ENCODE measurements around the gene MEGF11.

DNA sequence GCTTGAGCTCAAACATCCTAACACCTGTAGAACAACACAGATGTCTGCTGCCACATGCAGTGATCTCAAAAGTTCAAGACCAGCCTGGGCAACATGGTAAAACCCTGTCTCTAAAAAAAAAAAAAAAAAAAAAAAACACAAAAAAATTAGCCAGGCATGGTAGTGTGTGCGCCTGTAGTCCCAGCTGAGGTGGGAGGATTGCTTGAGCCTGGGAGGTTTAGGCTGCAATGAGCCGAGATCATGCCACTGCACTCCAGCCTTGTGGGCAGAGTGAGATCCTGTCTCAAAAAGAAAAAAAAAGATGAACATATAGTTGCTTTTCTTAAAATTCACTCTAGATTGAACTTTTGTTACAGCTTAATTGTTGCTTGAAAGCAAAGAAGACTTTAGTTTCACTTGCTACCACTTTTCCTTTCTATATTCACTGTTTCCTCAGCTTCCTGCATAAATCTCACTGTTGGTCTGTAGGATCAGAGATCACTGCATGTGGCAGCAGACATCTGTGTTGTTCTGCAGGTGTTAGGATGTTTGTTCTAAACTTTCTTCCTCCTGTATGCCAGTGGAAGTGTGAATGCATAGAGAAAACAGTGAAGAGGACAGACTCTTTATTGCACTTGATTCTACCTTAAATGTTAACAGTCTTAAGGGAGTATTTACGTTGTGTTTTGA is 371.6 kb downstream of the MEGF11 start:
- TF ChIP-seq, protein P1, sequence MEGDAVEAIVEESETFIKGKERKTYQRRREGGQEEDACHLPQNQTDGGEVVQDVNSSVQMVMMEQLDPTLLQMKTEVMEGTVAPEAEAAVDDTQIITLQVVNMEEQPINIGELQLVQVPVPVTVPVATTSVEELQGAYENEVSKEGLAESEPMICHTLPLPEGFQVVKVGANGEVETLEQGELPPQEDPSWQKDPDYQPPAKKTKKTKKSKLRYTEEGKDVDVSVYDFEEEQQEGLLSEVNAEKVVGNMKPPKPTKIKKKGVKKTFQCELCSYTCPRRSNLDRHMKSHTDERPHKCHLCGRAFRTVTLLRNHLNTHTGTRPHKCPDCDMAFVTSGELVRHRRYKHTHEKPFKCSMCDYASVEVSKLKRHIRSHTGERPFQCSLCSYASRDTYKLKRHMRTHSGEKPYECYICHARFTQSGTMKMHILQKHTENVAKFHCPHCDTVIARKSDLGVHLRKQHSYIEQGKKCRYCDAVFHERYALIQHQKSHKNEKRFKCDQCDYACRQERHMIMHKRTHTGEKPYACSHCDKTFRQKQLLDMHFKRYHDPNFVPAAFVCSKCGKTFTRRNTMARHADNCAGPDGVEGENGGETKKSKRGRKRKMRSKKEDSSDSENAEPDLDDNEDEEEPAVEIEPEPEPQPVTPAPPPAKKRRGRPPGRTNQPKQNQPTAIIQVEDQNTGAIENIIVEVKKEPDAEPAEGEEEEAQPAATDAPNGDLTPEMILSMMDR (IDR thresholded peaks at IDR 0.05), result no peak
- no peak for TF ChIP-seq POLR2A (IDR thresholded peaks at IDR 0.05)
